Loucy (cell line): ENCODE data around the gene ABCA7.

Experiments
- H2AFZ ChIP-seq: fragments of 200-600 bp; sonication (generic); 2 replicates; pipeline ENCODE4 v1.6.0; 2016; ENCODE audit warnings: antibody characterized with exemption, mild to moderate bottlenecking, low read length, moderate library complexity
- H3F3A ChIP-seq: fragments of 200-600 bp; 2 replicates; pipeline ENCODE4 v1.6.0; 2016; ENCODE audit warnings: antibody characterized with exemption, low read depth, mild to moderate bottlenecking
- H3K27me3 ChIP-seq: fragments of 200-600 bp; sonication (generic); 2 replicates; pipeline ENCODE4 v1.6.1; 2014; ENCODE audit warnings: low read length, mild to moderate bottlenecking; ENCODE audit not compliant: insufficient read depth, poor library complexity, severe bottlenecking
- H3K36me3 ChIP-seq: fragments of 200-600 bp; sonication (generic); 2 replicates; pipeline ENCODE4 v1.6.1; 2016; ENCODE audit warnings: low read length; ENCODE audit not compliant: insufficient read depth
- H3K4me1 ChIP-seq: fragments of 200-600 bp; sonication (generic); 2 replicates; pipeline ENCODE4 v1.5.1; 2014; ENCODE audit warnings: low read length, mild to moderate bottlenecking; ENCODE audit not compliant: insufficient read depth, poor library complexity, severe bottlenecking
- H3K4me2 ChIP-seq: fragments of 200-600 bp; sonication (generic); 2 replicates; pipeline ENCODE4 v1.6.0; 2014; ENCODE audit warnings: antibody characterized with exemption, low read length, low read depth, mild to moderate bottlenecking; ENCODE audit not compliant: poor library complexity, severe bottlenecking
- H3K4me3 ChIP-seq: fragments of 200-600 bp; sonication (generic); 2 replicates; pipeline ENCODE4 v1.5.1; 2014; ENCODE audit warnings: low read length, mild to moderate bottlenecking, mixed read lengths; ENCODE audit not compliant: poor library complexity, severe bottlenecking
- H3K79me2 ChIP-seq: fragments of 200-600 bp; sonication (generic); 2 replicates; pipeline ENCODE4 v1.6.1; 2014; ENCODE audit warnings: low read length; ENCODE audit not compliant: insufficient read depth
- H3K9ac ChIP-seq: fragments of 200-600 bp; sonication (generic); 2 replicates; pipeline ENCODE4 v1.6.0; 2014; ENCODE audit warnings: mild to moderate bottlenecking, low read depth, low read length, moderate library complexity; ENCODE audit not compliant: poor library complexity, severe bottlenecking
- H3K9me2 ChIP-seq: fragments of 200-600 bp; sonication (generic); replicated peaks from 2 replicates; pipeline ENCODE4 v1.6.1; 2016; ENCODE audit warnings: low read depth, low read length, mixed read lengths
- H3K9me3 ChIP-seq: fragments of 200-600 bp; sonication (generic); 2 replicates; pipeline ENCODE4 v1.6.1; 2014; ENCODE audit warnings: mild to moderate bottlenecking, antibody characterized with exemption, low read length, low read depth; ENCODE audit not compliant: insufficient read depth
- H4K20me1 ChIP-seq: fragments of 200-600 bp; sonication (generic); 2 replicates; pipeline ENCODE4 v1.6.0; 2014; ENCODE audit warnings: antibody characterized with exemption, low read length, mild to moderate bottlenecking; ENCODE audit not compliant: insufficient read depth, poor library complexity, severe bottlenecking
- CTCF ChIP-seq: fragments of 200-600 bp; sonication (generic); conservative IDR thresholded peaks from 2 replicates; pipeline ENCODE4 v1.5.1; 2014; ENCODE audit warnings: mild to moderate bottlenecking, antibody characterized with exemption, low read length
- EZH2phosphoT487 ChIP-seq: fragments of 200-600 bp; IDR thresholded peaks from 2 replicates; pipeline ENCODE4 v1.6.1; 2018; ENCODE audit warnings: antibody characterized with exemption, mild to moderate bottlenecking, moderate library complexity, borderline replicate concordance

Gene ABCA7

GRCh38 chr19:1073063-1073955 lies 33.4 kb downstream of the ABCA7 start:
- H3K79me2 ChIP-seq = peaks cover 41% of the 10 kb centered on the region
- no peak overlapping the region for H2AFZ ChIP-seq
- peaks cover 4% of the 10 kb centered on the region; the same call in 1 of the 2 replicates for H3F3A ChIP-seq
- no peak overlapping the region for H3K4me3 ChIP-seq
- no peak overlapping the region for H3K9ac ChIP-seq
- TF ChIP-seq CTCF (no peak), EZH2phosphoT487 (no peak)
- H3K9me2 ChIP-seq = no peaks in the 10 kb centered on the region
- H3K4me1 ChIP-seq = peaks cover 47% of the 10 kb centered on the region
- H3K4me2 ChIP-seq = peak overlapping the region; percentile 76
- H3K36me3 ChIP-seq = no peaks in the 10 kb centered on the region; the same call in 1 of the 2 replicates
- no peaks in the 10 kb centered on the region for H3K9me3 ChIP-seq
- H4K20me1 ChIP-seq = peaks cover 8% of the 10 kb centered on the region
- H3K27me3 ChIP-seq = no peaks in the 10 kb centered on the region

- Histone ChIP-seq H3K9me3 (no peaks in the 10 kb centered on the region), H3K4me1 (peaks cover 41% of the 10 kb centered on the region), H3K27me3 (no peaks in the 10 kb centered on the region), H3F3A (peaks cover 4% of the 10 kb centered on the region; the same call in 1 of the 2 replicates), H2AFZ (no peak overlapping the region), H3K9ac (peak overlapping the region; percentile 73), H4K20me1 (peaks cover 5% of the 10 kb centered on the region), H3K9me2 (no peaks in the 10 kb centered on the region), H3K36me3 (no peaks in the 10 kb centered on the region; the same call in 1 of the 2 replicates), H3K4me3 (peak overlapping the region; percentile 68), H3K79me2 (peaks cover 34% of the 10 kb centered on the region), H3K4me2 (peak overlapping the region; percentile 76)
- TF ChIP-seq EZH2phosphoT487 (no peak), CTCF (no peak)
These were observed 34.1 kb downstream of the ABCA7 start for GRCh38 chr19:1073956-1074517.

- TF ChIP-seq EZH2phosphoT487 (no peak), CTCF (no peak)
- peaks cover 37% of the 10 kb centered on the region for H3K4me1 ChIP-seq
- H3K9me3 ChIP-seq = no peaks in the 10 kb centered on the region
- no peaks in the 10 kb centered on the region for H3K9me2 ChIP-seq
- H3K27me3 ChIP-seq = no peaks in the 10 kb centered on the region
- no peak overlapping the region for H2AFZ ChIP-seq
- H3F3A ChIP-seq = peaks cover 4% of the 10 kb centered on the region; the same call in 1 of the 2 replicates
- H3K4me2 ChIP-seq = peak overlapping the region; percentile 84
- peak overlapping the region; percentile 68 for H3K4me3 ChIP-seq
- H3K79me2 ChIP-seq = peaks cover 27% of the 10 kb centered on the region
- H3K36me3 ChIP-seq = peaks cover 2% of the 10 kb centered on the region; the same call in 1 of the 2 replicates
- H3K9ac ChIP-seq = peak overlapping the region; percentile 73
- H4K20me1 ChIP-seq = peaks cover 5% of the 10 kb centered on the region
These were observed 34.8 kb downstream of the ABCA7 start for GRCh38 chr19:1074544-1075283.
